ENCODE results near the gene UNC5A. TPM values are rescaled to one million over a fixed set of nuclear protein-coding genes. Genes with fewer than 3 reads are reported as not detected.

UNC5A gene
- total and polyA plus RNA-seq, 11 donors: 0.09 to 0.43 (median 0.20) TPM; not detected in 7

DNA sequence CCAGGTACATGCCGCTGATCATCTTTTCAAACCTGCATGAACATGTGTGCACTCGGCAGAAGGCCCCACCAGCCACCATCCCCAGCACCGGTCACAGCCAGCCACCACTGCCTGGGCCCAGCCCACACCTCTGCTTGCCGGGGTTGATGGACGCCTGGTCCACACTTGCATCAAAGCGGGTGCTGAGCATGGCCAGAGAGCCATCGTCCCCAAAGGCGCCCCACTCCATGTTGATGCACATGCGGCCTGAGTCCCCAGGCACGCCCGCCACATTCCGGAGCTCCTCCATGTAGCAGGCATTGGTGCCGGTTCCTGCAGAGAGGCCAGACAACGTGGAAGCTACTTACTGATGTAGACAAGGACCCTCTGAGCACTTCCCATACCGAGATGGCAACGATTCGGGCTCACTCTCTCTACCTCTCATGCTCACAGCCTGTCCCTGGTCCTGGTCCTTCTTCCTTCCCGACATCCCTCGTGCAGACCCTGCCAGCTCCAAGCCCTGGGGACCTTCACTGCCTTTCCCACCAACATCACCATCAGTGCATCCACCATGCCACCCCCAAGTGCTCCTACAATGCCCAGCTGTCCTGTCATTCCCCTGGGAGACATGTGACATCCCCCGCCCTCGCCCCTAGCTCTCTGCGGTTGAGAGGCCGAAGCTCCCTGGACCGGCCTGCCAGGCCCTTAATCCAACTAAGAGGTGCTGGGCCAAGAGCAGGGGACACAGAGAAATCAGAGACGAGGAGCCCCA is 71.6 kb downstream of the UNC5A start:
- no peak for ATAC-seq
- H3K4me1 ChIP-seq: no peaks in the 10 kb centered on the region
- DNase-seq: peak in 2 of 5 donors; percentile 23 to 55
- H3K27me3 ChIP-seq: peaks cover 0 to 18% (median 7%) of the 10 kb centered on the region in 9 donors
- TF ChIP-seq POLR2A (IDR thresholded peaks at IDR 0.05): no peak
- TF ChIP-seq, protein P1, sequence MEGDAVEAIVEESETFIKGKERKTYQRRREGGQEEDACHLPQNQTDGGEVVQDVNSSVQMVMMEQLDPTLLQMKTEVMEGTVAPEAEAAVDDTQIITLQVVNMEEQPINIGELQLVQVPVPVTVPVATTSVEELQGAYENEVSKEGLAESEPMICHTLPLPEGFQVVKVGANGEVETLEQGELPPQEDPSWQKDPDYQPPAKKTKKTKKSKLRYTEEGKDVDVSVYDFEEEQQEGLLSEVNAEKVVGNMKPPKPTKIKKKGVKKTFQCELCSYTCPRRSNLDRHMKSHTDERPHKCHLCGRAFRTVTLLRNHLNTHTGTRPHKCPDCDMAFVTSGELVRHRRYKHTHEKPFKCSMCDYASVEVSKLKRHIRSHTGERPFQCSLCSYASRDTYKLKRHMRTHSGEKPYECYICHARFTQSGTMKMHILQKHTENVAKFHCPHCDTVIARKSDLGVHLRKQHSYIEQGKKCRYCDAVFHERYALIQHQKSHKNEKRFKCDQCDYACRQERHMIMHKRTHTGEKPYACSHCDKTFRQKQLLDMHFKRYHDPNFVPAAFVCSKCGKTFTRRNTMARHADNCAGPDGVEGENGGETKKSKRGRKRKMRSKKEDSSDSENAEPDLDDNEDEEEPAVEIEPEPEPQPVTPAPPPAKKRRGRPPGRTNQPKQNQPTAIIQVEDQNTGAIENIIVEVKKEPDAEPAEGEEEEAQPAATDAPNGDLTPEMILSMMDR (IDR thresholded peaks at IDR 0.05): no peak
- H3K36me3 ChIP-seq: peaks cover 0 to 16% (median 0%) of the 10 kb centered on the region in 9 donors
- intact Hi-C loops (cut with DNase I): no loop called here
- no peak overlapping the region for H3K27ac ChIP-seq
- H3K9me3 ChIP-seq: no peaks in the 10 kb centered on the region
- WGBS, 4 donors: 79 to 87% (median 84%) methylated on average over 21 to 25 of the region's 25 CpGs
- H3K4me3 ChIP-seq: no peak overlapping the region

DNA sequence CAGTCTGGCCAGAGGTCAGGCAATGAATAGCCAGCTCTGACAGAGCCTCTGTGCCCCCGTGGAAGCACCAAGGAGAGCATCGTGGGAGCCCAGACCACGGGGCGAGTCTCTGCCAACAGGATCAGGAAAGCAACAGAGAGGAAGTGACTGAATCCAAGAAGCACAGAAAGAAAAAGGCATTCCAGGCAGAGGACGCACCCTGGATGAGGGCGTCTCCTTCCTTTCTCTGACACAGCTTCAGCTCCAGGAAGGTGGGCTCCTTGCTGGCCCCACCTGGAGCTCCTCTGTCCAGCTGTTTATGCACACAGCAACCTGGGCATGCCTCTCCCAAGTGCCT is 72.2 kb downstream of the UNC5A start:
- Histone ChIP-seq H3K27me3 (peaks cover 0 to 13% (median 4%) of the 10 kb centered on the region in 9 donors), H3K36me3 (peaks cover 0 to 22% (median 0%) of the 10 kb centered on the region in 9 donors)
- TF ChIP-seq, protein P1 (IDR thresholded peaks at IDR 0.05): no peak
- no peak for TF ChIP-seq POLR2A (IDR thresholded peaks at IDR 0.05)

GRCh38 chr5:176883700-176884570 is 73.6 kb downstream of the UNC5A start:
- no peak overlapping the region for H3K27ac ChIP-seq
- no peaks in the 10 kb centered on the region for H3K9me3 ChIP-seq
- 86 to 92% (median 89%) methylated on average over 8 to 17 of the region's 17 CpGs for WGBS, 4 donors
- peaks cover 0 to 5% (median 0%) of the 10 kb centered on the region in 9 donors for H3K27me3 ChIP-seq
- no peak for TF ChIP-seq POLR2A (IDR thresholded peaks at IDR 0.05)
- TF ChIP-seq, protein P1 (IDR thresholded peaks at IDR 0.05): no peak
- DNase-seq (peak in 1 of 5 donors; percentile 42), ATAC-seq (no peak)
- H3K36me3 ChIP-seq: peaks cover 0 to 32% (median 0%) of the 10 kb centered on the region in 9 donors
- no peaks in the 10 kb centered on the region for H3K4me1 ChIP-seq
- intact Hi-C loops (cut with DNase I): no loop called here
- no peak overlapping the region for H3K4me3 ChIP-seq

More for the DNA sequence above, 72.2 kb downstream of the UNC5A start:
- Histone ChIP-seq H3K27ac (no peak overlapping the region), H3K4me1 (no peaks in the 10 kb centered on the region), H3K9me3 (no peaks in the 10 kb centered on the region), H3K4me3 (no peak overlapping the region)
- WGBS, 4 donors: 32 to 51% (median 43%) methylated on average over 6 of the region's 6 CpGs
- intact Hi-C loops (cut with DNase I): no loop called here
- DNase-seq (no peak), ATAC-seq (no peak)

- TF ChIP-seq, protein P1 (IDR thresholded peaks at IDR 0.05): no peak
- no peak for TF ChIP-seq POLR2A (IDR thresholded peaks at IDR 0.05)
- Histone ChIP-seq H3K27ac (no peak overlapping the region), H3K27me3 (no peaks in the 10 kb centered on the region), H3K4me3 (no peak overlapping the region), H3K36me3 (peaks cover 0 to 38% (median 0%) of the 10 kb centered on the region in 9 donors), H3K4me1 (no peaks in the 10 kb centered on the region), H3K9me3 (no peaks in the 10 kb centered on the region)
- WGBS, 4 donors: 61 to 72% (median 66%) methylated on average over 4 of the region's 4 CpGs
- DNase-seq: no peak
- intact Hi-C loops (cut with DNase I): no loop called here
- ATAC-seq: no peak
These were observed 74.2 kb downstream of the UNC5A start for GRCh38 chr5:176884571-176884890.

Data from heart left ventricle (tissue), 16 donors.